Right lobe of liver (tissue), 6 donors: Measurements from ENCODE around the gene SLC15A2. TPM values are rescaled to one million over a fixed set of nuclear protein-coding genes. Genes with fewer than 3 reads are reported as not detected.

ENCODE experiments used
- ATAC-seq, 4 donors: fragments of 200-7000 bp; cut with Tn5 transposase; one replicate each; pipeline ENCODE4 v1.9.1; 2020; ENCODE audit warnings: mild to moderate bottlenecking in 4 of 4, moderate library complexity in 4 of 4
- DNase-seq, 3 donors: peaks; one replicate each; pipeline ENCODE4 v3.0.0-alpha.2; 2020
- H3K27ac ChIP-seq, 3 donors: fragments of 200-600 bp; one replicate each; pipeline ENCODE4 v1.8.0; 2022
- H3K27me3 ChIP-seq, 2 donors: fragments of 200-600 bp; one replicate each; pipeline ENCODE4 v1.8.0; 2022
- H3K36me3 ChIP-seq, 4 donors: fragments of 200-600 bp; sonication (generic) in 1 of 4; one replicate each; pipeline versions ENCODE4 v1.5.1 to v1.8.0; 2017 to 2022; ENCODE audit warnings: control low read depth in 1 of 4
- H3K4me1 ChIP-seq, 4 donors: fragments of 200-600 bp; sonication (generic) in 1 of 4; one replicate each; pipeline versions ENCODE4 v1.5.1 to v1.8.0; 2017 to 2022; ENCODE audit warnings: control low read depth in 1 of 4
- H3K4me3 ChIP-seq, 3 donors: fragments of 200-600 bp; one replicate each; pipeline ENCODE4 v1.8.0; 2022
- H3K9me3 ChIP-seq, 4 donors: fragments of 200-600 bp; sonication (generic) in 1 of 4; one replicate each; pipeline versions ENCODE4 v1.5.1 to v1.8.0; 2017 to 2022; ENCODE audit warnings: control low read depth in 1 of 4
- POLR2A ChIP-seq: fragments of 450-650 bp; IDR thresholded peaks from one replicate; pipeline ENCODE4 v1.6.1; 2017; ENCODE audit warnings: antibody characterized with exemption, mild to moderate bottlenecking
- WGBS: methylation state at CpG from one replicate; pipeline ENCODE4 v1.1.6; 2018; ENCODE audit warnings: low coverage, low lambda C conversion rate; ENCODE audit not compliant: insufficient coverage; ENCODE audit errors: missing lambda C conversion rate; 5-methylcytosine and 5-hydroxymethylcytosine counted together
- intact Hi-C, 2 donors: fragments of 100-400 bp; cut with DNase I; formaldehyde crosslinking; loops; one replicate each; pipeline versions ENCODE4 v1.11.2 to v1.14.1; 2022
- total RNA-seq, 6 experiments: library from RNA; depleted of rRNA in 2 of 6; stranded (reverse); fragments of >200 nt in 2 of 6; fragmentation: NEBNext Ultra II Directional in 3 of 6; extraction: Animal tissue kit (Norgen Biotek cat#: 25700) in 3 of 6; gene quantifications; one replicate each; pipeline versions ENCODE4 v1.1.0 to v1.2.4, GENCODE V29; 2016 to 2023
- TF ChIP-seq, protein P1 (sequence below), 4 donors: fragments of 200-600 bp in 3 of 4; fragments of 450-650 bp in 1 of 4; IDR thresholded peaks; one replicate each; pipeline versions ENCODE4 v1.5.1 to v1.8.0; 2016 to 2022; ENCODE audit warnings: antibody characterized with exemption in 4 of 4, mild to moderate bottlenecking in 2 of 4
- donor health status: DM: no; HTN: yes; CAD: no.
- donor health status: DM: no; HTN: no; CAD: no.
- donor health status: DM: no; HTN: no; CAD: no.
- donor health status: DM: no; HTN: yes; CAD: no.
- donor health status: DM: no; HTN: yes; CAD: no.

Gene SLC15A2
- total RNA-seq, 6 experiments from 2014 or later: 0.18 to 1.7 (median 0.97) TPM

DNA sequence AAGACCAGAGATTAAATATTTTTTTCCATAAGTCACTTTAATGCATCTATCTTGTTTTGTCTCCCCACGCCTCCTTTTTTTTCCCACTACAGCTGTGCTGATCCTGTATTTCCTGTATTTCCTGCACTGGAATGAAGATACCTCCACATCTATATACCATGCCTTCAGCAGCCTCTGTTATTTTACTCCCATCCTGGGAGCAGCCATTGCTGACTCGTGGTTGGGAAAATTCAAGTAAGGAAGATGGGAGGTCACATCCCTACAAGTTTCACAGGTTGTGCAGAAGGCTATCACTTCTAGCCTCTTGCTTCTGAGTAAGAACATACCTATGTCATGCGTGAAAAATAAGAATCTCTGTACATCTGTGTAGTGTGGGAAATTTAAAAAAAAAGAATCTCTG lies 3.1 kb downstream of the SLC15A2 start:
- Histone ChIP-seq H3K4me1 (peaks cover 0 to 9% (median 0%) of the 10 kb centered on the region in 4 donors), H3K4me3 (no peak overlapping the region), H3K27ac (no peak overlapping the region), H3K9me3 (no peaks in the 10 kb centered on the region), H3K36me3 (no peaks in the 10 kb centered on the region), H3K27me3 (no peaks in the 10 kb centered on the region)
- no peak for DNase-seq
- ATAC-seq: no peak
- intact Hi-C loops: no loop called here
- WGBS: 83% methylated on average over 3 of the region's 3 CpGs
- no peak for TF ChIP-seq POLR2A
- TF ChIP-seq, protein P1, sequence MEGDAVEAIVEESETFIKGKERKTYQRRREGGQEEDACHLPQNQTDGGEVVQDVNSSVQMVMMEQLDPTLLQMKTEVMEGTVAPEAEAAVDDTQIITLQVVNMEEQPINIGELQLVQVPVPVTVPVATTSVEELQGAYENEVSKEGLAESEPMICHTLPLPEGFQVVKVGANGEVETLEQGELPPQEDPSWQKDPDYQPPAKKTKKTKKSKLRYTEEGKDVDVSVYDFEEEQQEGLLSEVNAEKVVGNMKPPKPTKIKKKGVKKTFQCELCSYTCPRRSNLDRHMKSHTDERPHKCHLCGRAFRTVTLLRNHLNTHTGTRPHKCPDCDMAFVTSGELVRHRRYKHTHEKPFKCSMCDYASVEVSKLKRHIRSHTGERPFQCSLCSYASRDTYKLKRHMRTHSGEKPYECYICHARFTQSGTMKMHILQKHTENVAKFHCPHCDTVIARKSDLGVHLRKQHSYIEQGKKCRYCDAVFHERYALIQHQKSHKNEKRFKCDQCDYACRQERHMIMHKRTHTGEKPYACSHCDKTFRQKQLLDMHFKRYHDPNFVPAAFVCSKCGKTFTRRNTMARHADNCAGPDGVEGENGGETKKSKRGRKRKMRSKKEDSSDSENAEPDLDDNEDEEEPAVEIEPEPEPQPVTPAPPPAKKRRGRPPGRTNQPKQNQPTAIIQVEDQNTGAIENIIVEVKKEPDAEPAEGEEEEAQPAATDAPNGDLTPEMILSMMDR (IDR thresholded peaks at IDR 0.05): no peak

DNA sequence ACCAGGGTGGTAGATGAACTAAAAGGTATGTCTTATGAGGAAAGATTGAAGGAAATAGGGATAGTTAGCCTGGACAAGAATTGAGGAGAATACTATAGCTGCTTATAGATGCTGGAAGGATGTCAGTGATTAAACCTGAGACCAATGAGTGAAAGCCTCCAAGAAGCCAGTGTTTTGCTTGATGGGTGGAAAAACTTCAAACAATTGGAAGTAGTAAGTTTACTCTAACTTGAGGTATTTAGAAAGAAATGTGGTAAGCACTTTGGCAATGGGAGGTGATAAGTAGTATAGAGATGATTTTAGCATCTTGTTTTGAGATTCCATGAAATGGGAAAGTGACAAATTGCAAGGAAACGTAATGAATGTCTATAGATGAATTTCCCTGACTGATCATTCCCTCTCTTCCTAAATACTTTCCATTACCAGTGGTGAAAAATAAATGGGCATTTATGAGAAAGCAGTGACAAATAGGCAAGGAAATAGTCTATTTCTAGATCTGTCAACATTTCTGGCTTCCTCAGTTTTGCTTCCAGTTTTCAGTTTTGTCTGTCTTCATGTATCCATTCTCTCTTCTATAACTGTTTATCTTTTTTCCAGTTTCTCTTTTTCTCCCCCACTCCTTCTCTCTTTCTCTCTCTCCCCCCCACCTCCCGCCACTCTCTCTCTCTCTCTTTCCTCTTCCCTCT lies 19.2 kb downstream of the SLC15A2 start:
- no peak overlapping the region for H3K4me3 ChIP-seq
- TF ChIP-seq, protein P1 (IDR thresholded peaks at IDR 0.05): no peak
- 67% methylated on average over 2 of the region's 2 CpGs for WGBS
- no peaks in the 10 kb centered on the region for H3K9me3 ChIP-seq
- DNase-seq (no peak), ATAC-seq (no peak)
- intact Hi-C loops: no loop called here
- no peak overlapping the region for H3K27ac ChIP-seq
- H3K27me3 ChIP-seq: no peaks in the 10 kb centered on the region
- no peaks in the 10 kb centered on the region for H3K4me1 ChIP-seq
- no peaks in the 10 kb centered on the region for H3K36me3 ChIP-seq

DNA sequence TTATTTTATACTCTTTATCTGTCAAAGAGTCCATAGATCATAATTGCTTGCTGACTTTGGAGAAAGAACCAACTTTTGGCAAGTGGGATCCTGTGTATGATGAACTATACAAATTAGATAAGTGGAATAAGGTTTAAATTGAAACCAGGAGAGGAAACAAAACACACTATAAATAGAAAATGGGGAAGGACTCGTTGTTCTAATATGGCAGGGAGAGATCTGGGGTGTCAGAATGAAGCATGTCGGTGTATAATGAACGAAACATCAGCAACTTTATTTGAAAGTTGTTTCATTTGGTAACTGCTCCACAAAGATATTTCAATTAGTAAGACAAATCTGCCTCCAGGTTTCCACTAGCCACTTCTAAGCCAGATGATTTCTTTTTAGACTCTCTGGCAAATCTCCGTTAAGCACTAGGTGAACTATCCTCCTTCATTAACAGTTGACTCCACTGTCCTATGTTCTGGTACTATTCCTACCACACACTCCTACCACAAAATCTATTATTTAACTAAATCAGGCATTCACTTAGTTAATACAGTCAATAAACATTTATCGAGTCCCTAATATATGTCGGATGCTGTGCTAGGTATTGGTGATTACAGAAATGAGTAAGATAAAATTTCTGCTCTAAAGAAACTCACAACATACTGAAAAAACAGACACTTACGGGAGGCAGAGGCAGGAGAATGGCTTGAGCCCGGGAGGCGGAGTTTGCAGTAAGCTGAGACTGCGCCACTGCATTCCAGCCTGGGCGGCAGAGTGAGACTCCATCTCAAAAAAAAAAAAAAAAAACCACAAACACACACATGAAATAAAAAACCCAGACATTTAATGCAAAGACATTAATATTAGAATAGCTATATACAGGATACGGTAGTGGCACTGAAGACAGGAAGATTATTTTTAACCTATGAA lies 20.1 kb downstream of the SLC15A2 start:
- H3K27ac ChIP-seq: no peak overlapping the region
- ATAC-seq (no peak), DNase-seq (no peak)
- H3K9me3 ChIP-seq: no peaks in the 10 kb centered on the region
- H3K4me3 ChIP-seq: no peak overlapping the region
- no peaks in the 10 kb centered on the region for H3K27me3 ChIP-seq
- H3K36me3 ChIP-seq: no peaks in the 10 kb centered on the region
- intact Hi-C loops: no loop called here
- H3K4me1 ChIP-seq: no peaks in the 10 kb centered on the region
- WGBS: 77% methylated on average over 12 of the region's 12 CpGs
- TF ChIP-seq, protein P1 (IDR thresholded peaks at IDR 0.05): no peak
- no peak for TF ChIP-seq POLR2A

DNA sequence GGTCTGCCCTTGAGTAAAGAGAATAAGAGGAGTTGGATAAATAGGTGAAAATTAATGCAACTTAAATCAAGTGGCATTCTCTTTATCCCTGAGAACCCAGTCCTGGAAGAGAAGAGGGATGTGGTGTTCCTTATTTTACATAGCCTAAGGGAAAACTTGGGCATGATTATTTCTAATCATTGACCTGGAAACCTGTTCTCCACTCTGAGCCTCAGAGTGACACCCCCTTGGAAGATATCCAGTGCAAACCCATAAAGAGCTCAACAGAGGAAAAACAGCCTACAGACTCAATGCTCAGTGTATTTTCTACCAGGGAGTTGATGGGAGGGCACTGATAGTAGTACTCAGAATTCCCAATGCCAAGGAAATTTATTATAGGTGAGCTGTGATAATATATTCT lies 22.0 kb downstream of the SLC15A2 start:
- H3K9me3 ChIP-seq: no peaks in the 10 kb centered on the region
- no peaks in the 10 kb centered on the region for H3K36me3 ChIP-seq
- intact Hi-C loops: no loop called here
- TF ChIP-seq POLR2A: no peak
- TF ChIP-seq, protein P1 (IDR thresholded peaks at IDR 0.05): no peak
- H3K27me3 ChIP-seq: no peaks in the 10 kb centered on the region
- no peak overlapping the region for H3K27ac ChIP-seq
- H3K4me1 ChIP-seq: no peaks in the 10 kb centered on the region
- ATAC-seq (no peak), DNase-seq (no peak)
- H3K4me3 ChIP-seq: no peak overlapping the region
